HPDE6-E6E7 (cell line): Measurements from ENCODE around the gene FCN2.

Experiments
- DNase-seq: peaks from one replicate; pipeline ENCODE4 v3.0.0; 2011; ENCODE audit warnings: missing footprints; ENCODE audit errors: extremely low spot score

The FCN2 gene

GRCh38 chr9:134868751-134869553, 11.7 kb upstream of the FCN2 start:
- no peak for DNase-seq

DNA sequence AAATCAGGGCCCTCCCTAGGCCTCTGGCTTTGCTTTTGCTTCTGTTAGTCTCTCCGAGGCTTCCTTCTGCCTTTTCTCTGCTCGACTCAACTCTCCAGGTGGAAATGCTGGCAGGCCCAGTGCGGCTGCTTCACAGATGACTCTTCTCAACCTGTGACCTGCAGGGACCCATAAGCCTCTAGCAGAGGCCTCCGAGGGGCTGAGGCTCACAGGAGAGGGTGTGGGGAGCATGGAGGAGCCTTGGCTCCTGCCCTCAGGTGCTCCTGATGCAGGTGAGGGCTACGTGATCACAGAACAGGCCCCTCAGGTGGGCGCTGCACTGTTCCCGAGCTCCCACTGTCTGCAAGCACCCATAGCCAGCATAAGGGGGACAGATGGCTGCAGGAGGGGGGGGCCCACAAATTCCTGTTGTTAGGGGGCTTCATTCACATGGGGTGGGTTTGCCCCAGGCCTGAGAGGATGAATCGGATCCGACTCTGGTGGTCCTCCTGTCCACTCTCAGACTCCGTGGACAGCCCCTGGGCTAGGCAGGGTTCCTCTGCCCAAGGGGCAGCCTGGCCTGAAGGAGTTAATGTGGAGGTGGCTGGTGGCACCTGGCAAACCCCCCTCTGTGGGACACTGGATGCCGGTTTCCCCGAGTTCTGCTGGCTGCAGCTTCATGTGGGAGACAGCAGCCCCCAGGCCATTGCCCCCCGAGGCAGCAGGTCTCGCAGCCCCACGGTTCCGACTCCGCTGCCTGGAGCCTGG, 10.9 kb upstream of the FCN2 start:
- no peak for DNase-seq

GRCh38 chr9:134870301-134870694, 10.3 kb upstream of the FCN2 start:
- DNase-seq = no peak

DNA sequence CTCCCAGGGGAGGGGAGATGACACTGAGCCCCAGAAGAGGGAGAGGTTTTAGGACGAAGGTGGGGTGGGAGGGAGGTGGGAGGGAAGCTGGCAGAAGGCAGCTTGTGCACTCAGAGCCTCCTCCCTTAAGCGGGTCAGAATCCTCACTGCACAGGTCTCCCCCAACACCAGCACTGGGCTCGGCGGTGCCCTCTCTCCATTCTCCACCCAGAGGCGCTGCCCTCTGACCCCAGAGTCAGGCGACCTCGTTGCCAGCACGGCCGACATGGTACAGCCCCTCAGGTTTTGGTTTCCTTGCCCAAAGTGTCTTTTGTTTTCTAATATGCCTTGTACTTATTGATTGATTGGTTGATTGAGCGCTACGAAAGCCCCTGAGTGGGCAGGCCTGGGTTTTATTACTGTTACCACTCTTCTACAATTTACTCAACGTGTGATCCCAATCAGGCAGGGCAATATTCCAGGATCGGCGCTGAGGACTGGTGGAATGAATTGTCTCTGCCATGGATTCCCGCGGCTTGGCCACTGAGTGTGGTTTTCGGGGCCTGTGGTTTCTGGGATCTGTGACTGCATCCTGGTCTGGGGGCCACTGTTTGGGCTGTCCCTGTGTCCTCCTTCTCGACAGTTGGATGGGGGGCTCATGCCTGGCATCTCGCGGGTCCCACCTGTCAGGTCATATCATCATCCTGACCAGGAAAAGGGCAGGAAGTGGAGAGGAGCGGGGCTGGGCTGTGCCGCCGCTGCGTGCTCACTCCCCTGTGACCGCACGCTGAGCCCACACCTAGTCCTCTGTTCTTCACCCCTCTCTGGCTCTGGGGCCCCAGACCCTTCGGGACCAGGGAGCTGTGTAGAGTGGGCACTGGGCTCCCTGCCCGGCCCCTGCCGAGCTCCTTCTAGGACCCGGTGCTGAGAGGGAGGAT, 9.6 kb upstream of the FCN2 start:
- no peak for DNase-seq

DNA sequence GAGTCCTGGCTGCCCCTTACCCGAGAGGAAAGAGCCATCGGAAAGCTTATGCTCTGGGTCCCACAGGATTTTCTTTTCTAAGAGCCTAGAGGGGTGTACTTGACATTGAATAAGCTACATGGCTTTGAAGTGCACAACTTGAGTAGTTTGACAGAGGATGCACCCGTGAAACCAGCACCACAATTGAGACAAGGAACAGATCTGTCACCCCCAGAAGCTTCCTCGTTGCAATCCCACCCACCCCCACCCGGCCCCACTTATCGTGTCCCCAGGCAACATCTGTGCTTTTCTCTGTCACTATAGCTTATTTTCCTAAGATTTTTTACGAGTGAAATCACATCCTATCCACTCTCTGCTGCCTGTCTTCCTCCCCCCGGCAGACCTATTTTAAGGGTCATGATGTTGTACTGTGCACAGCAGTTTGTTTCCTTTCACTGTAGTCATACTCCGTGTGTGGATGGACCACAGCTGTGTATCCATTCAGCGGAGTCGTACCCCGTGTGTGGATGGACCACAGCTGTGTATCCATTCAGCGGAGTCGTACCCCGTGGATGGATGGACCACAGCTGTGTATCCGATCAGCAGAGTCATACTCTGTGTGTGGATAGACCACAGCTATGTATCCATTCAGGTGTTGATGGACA, 8.8 kb upstream of the FCN2 start:
- DNase-seq = no peak

DNA sequence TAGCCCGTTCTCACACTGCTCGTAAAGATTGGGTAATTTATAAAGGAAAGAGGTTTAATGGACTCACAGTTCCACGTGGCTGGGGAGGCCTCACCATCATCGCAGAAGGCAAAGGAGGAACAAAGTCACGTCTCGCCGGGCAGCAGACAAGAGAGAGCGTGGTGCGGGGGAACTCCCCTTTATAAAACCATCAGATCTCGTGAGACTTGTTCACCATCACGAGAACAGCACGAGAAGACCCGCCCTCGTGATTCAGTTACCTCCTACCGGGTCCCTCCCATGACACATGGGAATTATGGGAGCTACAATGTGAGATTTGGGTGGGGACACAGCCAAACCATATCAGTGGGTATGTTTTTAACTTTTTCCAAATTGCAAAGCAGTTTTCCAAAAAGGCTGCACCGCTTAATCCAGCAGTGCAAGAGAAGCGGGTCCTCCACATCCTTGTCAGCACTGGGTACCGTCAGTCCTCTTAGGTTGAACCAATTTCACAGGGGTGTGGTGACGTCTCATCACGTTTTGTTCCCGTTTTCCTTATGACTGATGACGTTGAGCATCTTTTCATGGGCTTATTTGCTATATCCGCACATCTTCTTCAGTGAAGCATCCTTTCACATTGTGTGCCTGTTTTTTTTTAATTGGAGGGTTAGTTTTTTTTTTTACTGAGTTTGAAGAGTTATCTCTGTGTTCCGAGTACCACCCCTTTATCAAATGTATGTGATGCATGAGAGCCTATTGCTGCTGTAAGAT, 8.0 kb upstream of the FCN2 start:
- DNase-seq = no peak

DNA sequence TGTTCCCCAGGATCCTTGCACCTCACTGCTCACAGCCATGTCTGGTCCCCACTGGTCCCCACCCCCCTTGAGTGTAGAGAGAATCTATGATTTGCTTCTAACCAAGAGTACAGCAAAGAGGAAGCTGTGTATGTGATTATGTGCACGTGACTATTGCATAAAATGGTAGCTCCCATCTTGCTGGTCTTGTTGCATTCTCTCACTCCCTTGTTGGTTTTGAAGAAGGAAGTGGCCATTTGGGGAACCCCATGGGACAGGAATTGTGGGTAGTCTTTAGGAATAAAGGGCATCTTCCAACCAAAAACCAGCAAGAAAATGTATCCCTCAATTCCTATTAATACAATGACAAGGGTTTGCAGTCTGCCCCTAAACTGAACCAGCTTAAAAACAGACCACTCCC, 5.2 kb upstream of the FCN2 start:
- no peak for DNase-seq

GRCh38 chr9:134877541-134877940, 3.1 kb upstream of the FCN2 start:
- no peak for DNase-seq

- DNase-seq = no peak
These were observed 736 bp upstream of the FCN2 start for GRCh38 chr9:134879664-134880483.

- no peak for DNase-seq
These were observed 682 bp downstream of the FCN2 start for GRCh38 chr9:134881313-134881670.

DNA sequence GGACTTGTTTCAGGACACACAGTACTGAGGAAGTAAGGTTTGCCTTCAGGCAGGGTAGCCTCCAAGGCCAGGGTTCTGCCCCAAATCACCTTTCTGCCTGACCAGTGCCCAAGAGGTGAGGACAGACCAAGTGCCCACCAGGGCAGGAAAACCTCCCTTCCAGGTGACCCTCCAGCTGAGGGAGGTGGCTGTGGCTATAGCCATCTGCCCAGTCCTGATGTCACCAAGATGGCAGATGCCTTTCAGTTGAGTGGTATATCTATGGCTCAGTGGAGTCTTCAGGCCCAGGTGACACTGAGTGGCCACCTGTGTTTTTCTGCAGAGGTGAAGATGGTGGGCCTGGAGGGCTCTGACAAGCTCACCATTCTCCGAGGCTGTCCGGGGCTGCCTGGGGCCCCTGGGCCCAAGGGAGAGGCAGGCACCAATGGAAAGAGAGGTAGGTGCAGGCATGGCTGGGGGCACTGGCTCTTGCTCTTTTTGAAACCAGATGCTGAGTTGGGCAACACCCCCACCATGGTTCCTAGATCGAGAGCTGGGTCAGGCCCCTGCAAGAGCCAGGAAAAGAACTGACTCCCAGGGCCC, 1.7 kb downstream of the FCN2 start:
- DNase-seq = no peak

DNA sequence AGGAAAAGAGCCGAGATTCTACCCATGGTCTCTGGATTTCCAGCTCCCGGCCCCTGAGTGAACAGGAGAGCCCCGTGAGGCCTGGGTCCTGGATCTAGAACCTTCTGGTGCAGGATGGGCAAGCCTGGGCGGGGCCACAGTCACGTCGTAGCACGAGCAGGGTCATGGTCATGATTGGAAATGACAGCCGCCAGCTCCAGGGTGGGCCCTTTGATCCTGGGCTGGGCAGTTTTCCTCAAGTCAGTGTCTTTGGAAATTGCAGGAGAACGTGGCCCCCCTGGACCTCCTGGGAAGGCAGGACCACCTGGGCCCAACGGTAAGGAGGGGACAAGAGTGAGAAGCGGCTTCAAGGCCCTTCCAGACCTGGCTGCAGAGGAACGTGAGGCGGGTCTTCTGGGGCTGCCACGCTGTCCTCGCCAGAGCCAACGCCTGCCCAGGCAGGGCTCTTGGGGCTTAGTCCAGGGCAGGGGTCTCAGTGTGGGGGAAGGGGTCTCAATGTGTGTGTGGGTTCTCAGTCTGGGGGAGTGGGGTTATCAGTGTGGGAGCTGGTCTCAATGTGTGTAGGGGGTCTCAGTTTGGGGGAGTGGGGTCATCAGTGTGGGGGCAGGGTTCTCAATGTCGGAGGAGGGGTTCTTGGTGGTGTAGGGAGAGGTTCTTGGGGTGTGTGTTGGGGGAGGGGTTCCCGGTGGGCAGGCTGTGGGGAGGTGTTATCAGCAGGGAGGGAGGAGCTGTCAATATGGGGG, 2.6 kb downstream of the FCN2 start:
- DNase-seq = no peak

DNA sequence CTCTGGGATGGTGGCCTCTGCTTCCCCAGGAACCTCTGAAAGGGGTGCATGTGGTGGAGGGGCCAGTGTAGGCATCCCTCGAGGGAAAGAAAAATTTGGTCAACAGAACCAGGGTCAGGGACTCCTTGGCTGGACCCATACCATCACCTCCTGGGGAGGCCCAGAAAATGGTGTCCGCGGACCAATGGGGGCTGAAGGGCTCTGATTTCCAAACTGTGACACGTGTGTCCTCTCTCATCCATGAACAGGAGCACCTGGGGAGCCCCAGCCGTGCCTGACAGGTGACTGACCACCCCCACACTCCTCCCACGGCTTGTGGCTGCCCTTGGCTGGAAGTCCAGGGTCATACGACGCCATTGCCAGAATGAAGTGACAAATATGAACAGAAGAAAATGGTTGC, 3.9 kb downstream of the FCN2 start:
- no peak for DNase-seq

- DNase-seq = no peak
These were observed 4.5 kb downstream of the FCN2 start for GRCh38 chr9:134885001-134885678.

GRCh38 chr9:134885679-134886412, 5.2 kb downstream of the FCN2 start:
- DNase-seq = no peak

DNA sequence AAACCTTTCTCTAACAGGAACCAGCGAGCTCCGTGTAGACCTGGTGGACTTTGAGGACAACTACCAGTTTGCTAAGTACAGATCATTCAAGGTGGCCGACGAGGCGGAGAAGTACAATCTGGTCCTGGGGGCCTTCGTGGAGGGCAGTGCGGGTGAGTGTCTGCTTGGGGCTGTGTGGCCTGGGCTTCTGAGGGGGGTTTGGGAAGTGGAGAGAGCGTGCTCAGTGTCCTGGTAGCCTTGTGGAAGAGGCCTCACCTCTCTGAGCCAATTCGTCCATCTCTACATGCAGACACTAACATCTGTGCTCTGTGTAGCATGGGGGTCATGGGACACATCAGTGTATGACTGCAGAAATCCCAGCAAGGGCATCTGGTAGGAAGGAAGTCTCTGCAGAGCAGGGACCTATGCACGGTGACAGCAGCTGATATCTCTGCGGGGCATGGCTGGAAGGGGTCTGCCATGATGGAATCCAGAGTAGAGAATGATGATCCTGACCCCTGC, 5.9 kb downstream of the FCN2 start:
- no peak for DNase-seq

- DNase-seq = no peak
These were observed 6.6 kb downstream of the FCN2 start for GRCh38 chr9:134887219-134887618.
